HEK293T (cell line): Measurements from ENCODE around the gene ADIPOR1.
A peak's percentile ranks its signal among the peaks of the same experiment; 100 is the strongest.
"Not testable (repeated sequence)": the region's sequence is repeated elsewhere in the genome, so short reads cannot be mapped to it uniquely, and the experiment has no call there.

Experiments
- CTCF ChIA-PET: fragments of 350-600 bp; formaldehyde crosslinking; extraction: SDS; loops from one replicate; lab custom pipeline; 2021; ENCODE audit warnings: antibody characterized with exemption, inconsistent platforms; lab: Yijun Ruan, JAX
- POLR2A ChIA-PET: fragments of 350-600 bp; formaldehyde crosslinking; extraction: SDS; loops from one replicate; lab custom pipeline; 2020; ENCODE audit warnings: antibody characterized with exemption, inconsistent platforms; lab: Yijun Ruan, JAX
- DNase-seq: peaks from one replicate; pipeline ENCODE4 v3.0.0; 2012; ENCODE audit warnings: mixed read lengths; ENCODE audit errors: extremely low spot score
- ARNT ChIP-seq: fragments of 450-650 bp; IDR thresholded peaks from 2 replicates; pipeline ENCODE4 v1.6.1; 2017; ENCODE audit warnings: mild to moderate bottlenecking
- BHLHE40 ChIP-seq: fragments of 450-650 bp; IDR thresholded peaks from 2 replicates; pipeline ENCODE4 v1.6.1; 2016; ENCODE audit warnings: mild to moderate bottlenecking, moderate library complexity, borderline replicate concordance
- CTBP1 ChIP-seq: fragments of 450-650 bp; IDR thresholded peaks from 2 replicates; pipeline ENCODE4 v1.6.1; 2016; ENCODE audit warnings: borderline replicate concordance
- ELF4 ChIP-seq: fragments of 450-650 bp; IDR thresholded peaks from 2 replicates; pipeline ENCODE4 v1.6.1; 2017; ENCODE audit warnings: antibody characterized with exemption
- FOXA1 ChIP-seq: fragments of 450-650 bp; IDR thresholded peaks from 2 replicates; pipeline ENCODE4 v1.6.1; 2016; ENCODE audit warnings: mild to moderate bottlenecking
- FOXK2 ChIP-seq: fragments of 450-650 bp; IDR thresholded peaks from 2 replicates; pipeline ENCODE4 v1.6.1; 2016; ENCODE audit warnings: mild to moderate bottlenecking
- FOXM1 ChIP-seq: fragments of 450-650 bp; IDR thresholded peaks from 2 replicates; pipeline ENCODE4 v1.6.1; 2017; ENCODE audit warnings: mild to moderate bottlenecking, borderline replicate concordance
- HDGF ChIP-seq: fragments of 450-650 bp; IDR thresholded peaks from 2 replicates; pipeline ENCODE4 v1.6.1; 2017; ENCODE audit warnings: antibody characterized with exemption, borderline replicate concordance
- L3MBTL2 ChIP-seq: fragments of 450-650 bp; conservative IDR thresholded peaks from 2 replicates; pipeline ENCODE4 v1.6.1; 2016; ENCODE audit warnings: mild to moderate bottlenecking
- LEF1 ChIP-seq: fragments of 450-650 bp; IDR thresholded peaks from 2 replicates; pipeline ENCODE4 v1.6.1; 2017; ENCODE audit warnings: mild to moderate bottlenecking, borderline replicate concordance
- NFRKB ChIP-seq: fragments of 450-650 bp; IDR thresholded peaks from 2 replicates; pipeline ENCODE4 v1.6.1; 2016; ENCODE audit warnings: mild to moderate bottlenecking, moderate library complexity
- PKNOX1 ChIP-seq: fragments of 450-650 bp; IDR thresholded peaks from 2 replicates; pipeline ENCODE4 v1.6.1; 2016
- SP1 ChIP-seq: fragments of 450-650 bp; IDR thresholded peaks from 2 replicates; pipeline ENCODE4 v1.6.1; 2017
- SUZ12 ChIP-seq: fragments of 450-650 bp; IDR thresholded peaks from 2 replicates; pipeline ENCODE4 v1.6.1; 2016; ENCODE audit warnings: mild to moderate bottlenecking
- TARDBP ChIP-seq: fragments of 450-650 bp; IDR thresholded peaks from 2 replicates; pipeline ENCODE4 v1.6.1; 2016
- ZNF384 ChIP-seq: fragments of 450-650 bp; IDR thresholded peaks from 2 replicates; pipeline ENCODE4 v1.6.1; 2016

ADIPOR1 gene

GRCh38 chr1:202957733-202958543 is at the start of gene ADIPOR1:
Gene ADIPOR1 (minus strand): TSS chr1:202958312. CDS start chr1:202951070, 7,242 bp downstream.
- POLR2A ChIA-PET: no interaction called here
- no peak for TF ChIP-seq SP1
- peak; percentile 44; the same call in 1 of the 2 replicates for TF ChIP-seq LEF1
- no peak for TF ChIP-seq FOXA1
- CTCF ChIA-PET: no interaction called here
- peak; percentile 97 for DNase-seq

- TF ChIP-seq ELF4 (peak; percentile 86), ARNT (no peak), NFRKB (peak; percentile 74), L3MBTL2 (peak; percentile 95), SP1 (peak; percentile 45; the same call in 1 of the 2 replicates), LEF1 (no peak)
- CTCF ChIA-PET: interaction anchor here (1.1 kb wide), 1 partner anchor 33 kb away, joined by 3 read pairs; no protein-coding TSS in a partner anchor
Observed at GRCh38 chr1:203006948-203007871, 49.1 kb upstream of the ADIPOR1 start, which contains the start of gene TMEM183A. Gene TMEM183A (plus strand): TSS chr1:203007374. CDS start chr1:203007466, 92 bp downstream.

GRCh38 chr1:203005395-203006142 is 47.5 kb upstream of the ADIPOR1 start:
- not testable (repeated sequence) for DNase-seq
- ChIA-PET POLR2A (interaction anchor here (0.7 to 1.8 kb wide), 6 partner anchors 11 to 144 kb away, joined by 3 to 7 read pairs (median 4); partner anchors contain the start of gene PPFIA4), CTCF (interaction anchor here (0.6 kb wide), 1 partner anchor 336 kb away, joined by 3 read pairs; no protein-coding TSS in a partner anchor)

More at GRCh38 chr1:203006948-203007871, 49.1 kb upstream of the ADIPOR1 start, which contains the start of gene TMEM183A:
- peak; percentile 97 for DNase-seq
- POLR2A ChIA-PET: interaction anchor here (0.8 to 1.8 kb wide), 18 partner anchors 9 to 261 kb away, joined by 3 to 12 read pairs (median 5); partner anchors contain the start of genes CYB5R1, KLHL12, PPFIA4 and RABIF

- POLR2A ChIA-PET: no interaction called here
- CTCF ChIA-PET: interaction anchor here (0.7 kb wide), 1 partner anchor 659 kb away, joined by 3 read pairs; no protein-coding TSS in a partner anchor
- DNase-seq: no peak
- TF ChIP-seq FOXM1 (no peak), CTBP1 (no peak), ZNF384 (no peak), L3MBTL2 (no peak), SUZ12 (no peak), BHLHE40 (no peak), FOXK2 (no peak)
Observed at GRCh38 chr1:203002951-203003350, 44.8 kb upstream of the ADIPOR1 start.

- TF ChIP-seq BHLHE40 (no peak), ZNF384 (no peak), ARNT (no peak), FOXK2 (no peak), NFRKB (no peak), SUZ12 (no peak), SP1 (no peak), HDGF (no peak), FOXM1 (no peak), TARDBP (no peak), LEF1 (no peak), CTBP1 (no peak)
- no peak for DNase-seq
- ChIA-PET CTCF (no interaction called here), POLR2A (no interaction called here)
Observed at GRCh38 chr1:203001986-203002385, 43.9 kb upstream of the ADIPOR1 start.

- TF ChIP-seq NFRKB (no peak), BHLHE40 (no peak), PKNOX1 (no peak), TARDBP (no peak), ELF4 (no peak), FOXK2 (no peak), FOXA1 (no peak), ARNT (no peak), ZNF384 (no peak), CTBP1 (no peak), LEF1 (no peak), HDGF (no peak), SUZ12 (no peak), SP1 (no peak)
- CTCF ChIA-PET: interaction anchor here (1.1 kb wide), 1 partner anchor 41 kb away, joined by 6 read pairs; no protein-coding TSS in a partner anchor
- POLR2A ChIA-PET: interaction anchor here (1.5 kb wide), 1 partner anchor 32 kb away, joined by 4 read pairs; no protein-coding TSS in a partner anchor
- DNase-seq: no peak
Observed at GRCh38 chr1:203000217-203000944, 42.3 kb upstream of the ADIPOR1 start.
